ENCODE measurements around the gene NRROS.
A peak's percentile ranks its signal among the peaks of the same experiment; 100 is the strongest.

Gene NRROS

GRCh38 chr3:196689941-196690660 is 50.6 kb downstream of the NRROS start:
- DNase-seq, result no peak

GRCh38 chr3:196691386-196691785 is 51.9 kb downstream of the NRROS start:
- no peak for DNase-seq

- peak; percentile 12 for DNase-seq
Measured at GRCh38 chr3:196694202-196694638, 54.7 kb downstream of the NRROS start.

- peak; percentile 7 for DNase-seq
Measured at GRCh38 chr3:196694941-196695848, 55.7 kb downstream of the NRROS start.

GRCh38 chr3:196695849-196696226 is 56.3 kb downstream of the NRROS start:
- no peak for DNase-seq

DNA sequence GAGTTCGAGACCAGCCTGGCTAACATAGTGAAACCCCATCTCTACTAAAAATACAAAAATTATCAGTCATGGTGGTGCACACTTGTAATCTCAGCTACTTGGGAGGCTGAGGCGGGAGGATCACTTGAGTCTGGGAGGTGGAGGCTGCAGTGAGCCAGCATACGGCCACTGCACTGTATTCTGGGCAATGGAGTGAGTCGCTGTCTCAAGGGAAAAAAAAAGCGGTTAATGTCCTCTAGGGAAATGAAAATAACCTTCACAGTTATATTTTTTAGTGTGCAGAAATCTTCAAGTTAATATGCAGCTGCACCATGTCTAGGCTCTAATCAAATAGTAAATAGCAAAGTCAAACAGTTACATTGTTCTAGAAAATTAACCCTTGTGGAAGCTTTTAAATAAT is 57.8 kb downstream of the NRROS start:
- no peak for DNase-seq

DNA sequence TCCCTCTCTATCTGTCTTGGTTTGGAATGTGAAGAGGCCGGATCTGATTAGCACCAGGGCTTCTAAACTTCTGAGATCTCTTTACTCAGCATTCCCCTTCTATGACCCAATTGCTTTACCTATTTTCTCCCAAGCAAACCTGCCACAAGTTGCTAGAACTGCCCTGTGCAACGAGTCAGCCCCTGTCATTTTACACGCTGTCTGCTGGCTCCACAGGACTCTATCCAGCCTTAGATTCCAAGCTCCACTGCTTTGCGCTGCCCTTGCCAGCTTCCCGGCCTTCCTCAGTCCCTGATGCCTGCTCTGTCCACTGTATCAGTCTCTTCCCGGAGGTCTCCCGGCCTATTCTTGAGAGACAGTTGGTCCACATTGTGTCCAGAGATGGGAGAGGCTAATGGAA is 60.3 kb downstream of the NRROS start:
- DNase-seq, result no peak

- DNase-seq, result no peak
Measured at GRCh38 chr3:196700801-196701200, 61.3 kb downstream of the NRROS start.

DNA sequence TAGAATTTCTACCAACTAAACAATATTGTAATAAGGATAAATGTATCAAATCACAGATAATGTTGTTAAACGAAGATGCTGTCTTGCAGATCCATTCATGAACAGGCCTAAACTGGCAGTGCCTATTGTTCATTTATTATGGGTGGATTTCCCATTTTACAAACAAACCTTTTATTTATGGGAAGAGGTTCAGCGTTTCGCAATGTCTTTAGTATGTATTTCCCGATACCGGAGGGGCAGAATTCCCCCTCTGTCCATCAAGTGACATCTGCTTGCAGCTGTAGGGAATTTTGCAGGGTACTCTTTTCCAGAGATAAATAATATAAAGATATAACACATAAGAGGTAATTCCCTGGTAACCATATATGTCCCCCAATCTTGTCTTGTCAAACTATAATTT is 66.8 kb downstream of the NRROS start:
- no peak for DNase-seq

- DNase-seq, result no peak
Measured at GRCh38 chr3:196706731-196707130, 67.2 kb downstream of the NRROS start.

- no peak for DNase-seq
Measured at GRCh38 chr3:196707566-196707965, 68.1 kb downstream of the NRROS start.

DNA sequence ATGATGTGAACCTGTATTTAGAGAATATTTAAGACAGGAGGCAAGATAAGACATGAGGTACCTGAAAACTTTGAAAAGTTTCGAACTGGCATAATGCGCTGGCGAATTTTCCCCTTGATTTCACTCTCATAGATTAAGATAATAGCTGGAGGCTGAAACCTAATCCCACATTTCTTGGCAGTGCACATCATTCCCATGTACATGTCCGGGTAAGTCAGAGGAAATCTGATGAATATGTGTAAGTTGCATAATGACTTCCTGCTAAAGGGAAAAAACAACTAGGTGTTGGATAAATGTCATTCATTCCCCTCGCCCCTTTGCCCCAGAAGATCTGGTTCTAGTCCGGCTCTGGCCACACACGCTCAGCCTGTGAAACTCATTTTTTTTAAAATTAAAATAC is 69.0 kb downstream of the NRROS start:
- no peak for DNase-seq

All from stimulated activated CD4-positive, alpha-beta T cell treated with anti-CD3 and anti-CD28 coated beads, Interleukin-4, amount 100 ng/mL, for 24 hours (primary cell).